GM12864 (cell line): ENCODE measurements around the gene DENND4C.

Experiments used
- DNase-seq: peaks from one replicate; pipeline ENCODE4 v3.0.0-alpha.2; 2011; ENCODE audit warnings: low read depth
- H3K4me3 ChIP-seq: 2 replicates; pipeline ENCODE4 v1.5.1; 2011; ENCODE audit warnings: mild to moderate bottlenecking, low read depth, low read length, control low read depth
- TF ChIP-seq, protein P1 (sequence below): IDR thresholded peaks from 2 replicates; pipeline ENCODE4 v1.5.1; 2011; ENCODE audit warnings: low read depth, mild to moderate bottlenecking, moderate library complexity, low read length, control low read depth, inconsistent platforms; ENCODE audit errors: missing control alignments

The DENND4C gene

DNA sequence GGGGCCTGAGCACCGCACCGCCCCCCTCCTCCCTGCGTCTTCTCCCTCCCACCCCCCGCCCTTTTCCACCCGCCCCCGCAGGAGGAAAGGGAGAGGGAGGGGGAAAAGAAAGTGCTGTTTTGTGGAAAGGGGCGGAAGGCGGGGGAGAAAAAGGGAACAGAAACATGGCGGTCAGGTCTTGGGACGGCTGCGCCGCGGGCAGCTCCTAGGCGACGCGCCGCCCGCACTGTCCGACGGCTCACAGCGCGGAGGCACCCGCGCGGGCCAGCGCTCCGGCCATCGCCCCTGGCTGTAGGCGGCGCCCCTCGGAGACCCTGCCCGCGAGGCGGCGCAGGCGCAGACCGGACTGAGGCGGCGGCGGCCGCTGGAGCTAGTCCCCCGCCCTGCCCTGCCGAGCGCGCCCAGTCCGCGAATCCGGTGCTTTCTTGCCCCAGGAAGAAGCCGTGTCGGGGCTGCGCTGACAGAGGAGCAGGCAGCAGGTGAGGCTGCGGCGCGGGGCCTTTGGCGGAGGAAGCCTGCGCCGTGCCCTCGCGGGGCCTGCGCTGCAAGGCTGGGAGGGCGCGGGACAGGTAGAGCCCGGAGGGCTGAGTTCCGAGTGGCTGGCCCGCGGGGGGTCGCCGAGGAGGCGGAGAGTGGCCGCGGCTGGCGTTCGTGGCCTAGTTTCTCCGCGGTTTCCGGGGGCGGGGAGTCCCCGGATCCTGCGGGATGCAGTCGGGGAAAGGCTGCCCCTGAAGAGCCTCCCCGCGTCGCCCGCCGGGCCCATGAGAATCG is at the start of gene DENND4C:
Gene DENND4C, plus strand, starts transcription at position 339 of the 771 bp plus-strand sequence. CDS start 45,482 bp downstream, outside the sequence.
- H3K4me3 ChIP-seq, result peak within 1 kb of the TSS; percentile 99
- TF ChIP-seq, protein P1, sequence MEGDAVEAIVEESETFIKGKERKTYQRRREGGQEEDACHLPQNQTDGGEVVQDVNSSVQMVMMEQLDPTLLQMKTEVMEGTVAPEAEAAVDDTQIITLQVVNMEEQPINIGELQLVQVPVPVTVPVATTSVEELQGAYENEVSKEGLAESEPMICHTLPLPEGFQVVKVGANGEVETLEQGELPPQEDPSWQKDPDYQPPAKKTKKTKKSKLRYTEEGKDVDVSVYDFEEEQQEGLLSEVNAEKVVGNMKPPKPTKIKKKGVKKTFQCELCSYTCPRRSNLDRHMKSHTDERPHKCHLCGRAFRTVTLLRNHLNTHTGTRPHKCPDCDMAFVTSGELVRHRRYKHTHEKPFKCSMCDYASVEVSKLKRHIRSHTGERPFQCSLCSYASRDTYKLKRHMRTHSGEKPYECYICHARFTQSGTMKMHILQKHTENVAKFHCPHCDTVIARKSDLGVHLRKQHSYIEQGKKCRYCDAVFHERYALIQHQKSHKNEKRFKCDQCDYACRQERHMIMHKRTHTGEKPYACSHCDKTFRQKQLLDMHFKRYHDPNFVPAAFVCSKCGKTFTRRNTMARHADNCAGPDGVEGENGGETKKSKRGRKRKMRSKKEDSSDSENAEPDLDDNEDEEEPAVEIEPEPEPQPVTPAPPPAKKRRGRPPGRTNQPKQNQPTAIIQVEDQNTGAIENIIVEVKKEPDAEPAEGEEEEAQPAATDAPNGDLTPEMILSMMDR, result no peak
- peak; percentile 80 for DNase-seq

DNA sequence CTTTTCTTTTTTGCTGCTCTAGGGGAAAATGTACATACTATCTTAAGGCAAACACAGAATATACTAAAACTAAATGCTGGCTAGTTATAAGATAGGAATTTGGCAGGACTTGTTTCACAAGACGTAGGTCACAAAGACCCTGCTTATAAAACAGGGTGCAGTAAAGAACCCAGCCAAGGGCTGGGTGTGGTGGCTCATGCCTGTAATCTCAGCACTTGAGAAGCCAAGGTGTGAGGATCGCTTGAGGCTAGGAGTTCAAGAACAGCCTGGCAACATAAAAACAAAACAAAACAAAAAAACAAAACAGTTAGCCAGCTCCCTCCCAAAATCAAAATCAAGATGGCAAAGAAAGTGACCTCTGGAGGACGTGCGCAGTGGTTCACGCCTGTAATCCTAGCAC is 49.5 kb upstream of the DENND4C start:
- H3K4me3 ChIP-seq, result no peak overlapping the region
- TF ChIP-seq, protein P1, result no peak
- no peak for DNase-seq

DNA sequence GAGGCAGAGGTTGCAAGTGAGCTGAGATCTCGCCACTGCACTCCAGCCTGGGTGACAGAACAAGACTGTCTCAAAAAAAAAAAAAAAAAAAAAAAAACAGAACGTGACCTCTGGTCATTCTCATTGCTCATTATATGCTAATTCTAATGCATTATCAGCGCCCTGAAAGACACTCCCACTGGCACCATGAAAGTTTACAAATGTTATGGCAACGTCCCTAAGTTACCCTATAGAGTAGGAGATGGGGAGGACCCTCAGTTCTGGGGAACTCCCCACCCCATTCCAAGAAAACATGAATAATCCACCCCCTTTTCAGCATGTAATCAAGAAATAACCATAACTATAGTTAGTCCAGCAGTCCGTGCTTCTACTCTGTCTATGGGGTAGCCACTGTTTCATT is 48.9 kb upstream of the DENND4C start:
- DNase-seq, result no peak
- no peak overlapping the region for H3K4me3 ChIP-seq
- TF ChIP-seq, protein P1, result no peak

DNA sequence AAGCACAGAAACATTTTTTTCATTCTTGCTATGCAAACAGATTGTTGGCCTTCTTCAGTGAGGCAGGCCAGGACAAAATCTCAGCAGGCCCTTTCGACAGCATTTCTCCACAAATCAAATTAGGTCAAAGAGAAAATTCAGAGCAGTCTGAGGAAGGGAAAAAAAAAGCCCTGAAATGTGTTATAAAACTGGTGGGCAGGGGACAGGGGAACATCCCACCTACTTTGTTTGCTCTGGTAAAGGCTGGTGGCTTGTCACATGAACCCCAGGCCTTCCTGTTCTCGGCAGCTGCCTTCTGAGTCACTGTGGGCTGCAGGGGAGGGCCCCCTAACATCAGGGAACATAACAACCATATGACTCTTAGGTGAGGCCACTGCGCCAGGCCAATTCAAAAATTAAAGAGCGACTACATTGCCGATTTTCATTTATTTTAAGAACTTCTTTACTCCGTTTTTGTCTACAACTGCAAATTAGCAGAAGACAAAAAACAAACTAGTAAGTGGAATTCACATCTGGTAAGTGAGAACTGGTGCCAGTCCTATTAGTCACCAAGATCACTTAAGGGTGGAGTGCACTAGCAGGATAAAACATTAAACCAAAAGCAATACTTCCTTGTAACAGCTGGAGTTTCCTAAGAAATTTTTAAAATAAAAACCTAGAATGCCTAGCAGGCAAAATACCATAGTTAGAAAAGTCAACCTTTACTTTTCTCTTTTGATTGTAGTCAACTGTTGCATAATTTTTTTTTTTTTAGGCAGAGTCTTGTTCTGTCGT is 46.2 kb upstream of the DENND4C start:
- DNase-seq, result peak; percentile 29
- TF ChIP-seq, protein P1, result no peak
- no peak overlapping the region for H3K4me3 ChIP-seq

DNA sequence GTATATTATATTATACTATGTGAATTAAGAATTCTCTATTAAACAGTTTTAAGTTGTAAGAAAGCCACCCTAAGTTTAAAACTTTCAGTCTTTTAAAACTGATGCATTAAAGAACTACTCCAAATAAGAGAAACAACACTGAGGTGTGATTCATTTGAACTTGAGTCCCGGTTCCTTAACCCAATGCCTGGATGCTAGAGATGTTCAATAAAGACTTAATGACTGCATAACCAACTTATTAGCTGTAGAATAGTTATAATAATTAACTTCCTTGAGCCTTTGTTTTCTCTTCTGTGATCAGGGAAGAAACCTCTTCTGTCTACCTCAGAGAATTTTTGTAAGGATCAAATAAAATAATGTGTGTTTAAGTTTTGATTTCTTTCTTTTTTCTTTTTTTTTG is 45.3 kb upstream of the DENND4C start:
- no peak overlapping the region for H3K4me3 ChIP-seq
- TF ChIP-seq, protein P1, result no peak
- no peak for DNase-seq

DNA sequence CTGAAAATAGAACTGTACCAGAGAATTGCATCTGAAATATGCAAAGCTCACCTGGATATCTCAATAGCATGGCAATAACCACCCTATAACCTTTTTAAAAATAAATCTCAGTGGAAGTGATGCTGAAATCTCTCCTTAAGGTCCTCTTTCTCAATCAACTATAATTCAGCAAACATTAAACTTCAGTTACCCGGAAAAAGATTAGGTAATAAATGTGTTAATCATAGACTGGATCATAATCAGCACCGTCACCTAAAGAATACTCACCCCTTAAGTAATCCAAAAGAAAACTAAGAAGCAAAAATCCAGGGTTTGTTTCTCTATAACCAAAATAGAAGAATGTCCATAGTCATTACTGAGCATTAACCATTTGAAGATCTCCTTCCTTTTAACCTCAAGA is 44.3 kb upstream of the DENND4C start:
- no peak for DNase-seq
- no peak overlapping the region for H3K4me3 ChIP-seq
- TF ChIP-seq, protein P1, result no peak
